Calu3 (cell line): ENCODE measurements around the gene SLC39A13. TPM values are rescaled to one million over a fixed set of nuclear protein-coding genes. Genes with fewer than 3 reads are reported as not detected.

ENCODE experiments used
- BruUV-seq: library from RNA; stranded (reverse); fragments of 400-500 nt; replicated peaks from 2 replicates; lab custom pipeline; 2021; lab: Mats Ljungman, UMichigan
- CTCF ChIA-PET: fragments of 300-600 bp; sonication (Branson Sonifier 250); formaldehyde crosslinking; loops from one replicate; lab custom pipeline; 2022; ENCODE audit warnings: antibody characterized with exemption; lab: Charles Lee
- DNase-seq: peaks from one replicate; pipeline ENCODE4 v3.0.0; 2022
- H3K27ac Mint-ChIP-seq: one replicate; pipeline ENCODE4 v1.8.0; 2022; ENCODE audit warnings: mixed read lengths; ENCODE audit not compliant: unreplicated experiment
- H3K27me3 Mint-ChIP-seq: one replicate; pipeline ENCODE4 v1.8.0; 2022; ENCODE audit warnings: mixed read lengths; ENCODE audit not compliant: unreplicated experiment
- H3K36me3 Mint-ChIP-seq: one replicate; pipeline ENCODE4 v1.8.0; 2022; ENCODE audit warnings: mild to moderate bottlenecking, moderate library complexity, mixed read lengths; ENCODE audit not compliant: insufficient read depth, unreplicated experiment
- H3K4me1 Mint-ChIP-seq: one replicate; pipeline ENCODE4 v1.8.0; 2022; ENCODE audit warnings: mild to moderate bottlenecking, low read depth, mixed read lengths; ENCODE audit not compliant: unreplicated experiment
- H3K4me3 Mint-ChIP-seq: one replicate; pipeline ENCODE4 v1.8.0; 2022; ENCODE audit warnings: mild to moderate bottlenecking, low read depth, moderate library complexity, mixed read lengths; ENCODE audit not compliant: unreplicated experiment
- H3K9me3 Mint-ChIP-seq: one replicate; pipeline ENCODE4 v1.8.0; 2022; ENCODE audit warnings: low read depth, mixed read lengths; ENCODE audit not compliant: unreplicated experiment
- intact Hi-C: fragments of 100-400 bp; cut with micrococcal nuclease; formaldehyde crosslinking; loops from one replicate; pipeline ENCODE4 v1.10.0; 2022; ENCODE audit not compliant: unreplicated experiment
- total RNA-seq: library from RNA; stranded (reverse); gene quantifications from 2 replicates; pipeline ENCODE4 v1.2.3, GENCODE V29; 2022
- TF ChIP-seq, protein P1 (sequence below): fragments of 200-600 bp; IDR thresholded peaks from one replicate; pipeline ENCODE4 v1.8.0; 2022; ENCODE audit warnings: antibody characterized with exemption; ENCODE audit not compliant: unreplicated experiment

Gene SLC39A13
- total RNA-seq, 1 experiment from 2014 or later, result 24.3 TPM

DNA sequence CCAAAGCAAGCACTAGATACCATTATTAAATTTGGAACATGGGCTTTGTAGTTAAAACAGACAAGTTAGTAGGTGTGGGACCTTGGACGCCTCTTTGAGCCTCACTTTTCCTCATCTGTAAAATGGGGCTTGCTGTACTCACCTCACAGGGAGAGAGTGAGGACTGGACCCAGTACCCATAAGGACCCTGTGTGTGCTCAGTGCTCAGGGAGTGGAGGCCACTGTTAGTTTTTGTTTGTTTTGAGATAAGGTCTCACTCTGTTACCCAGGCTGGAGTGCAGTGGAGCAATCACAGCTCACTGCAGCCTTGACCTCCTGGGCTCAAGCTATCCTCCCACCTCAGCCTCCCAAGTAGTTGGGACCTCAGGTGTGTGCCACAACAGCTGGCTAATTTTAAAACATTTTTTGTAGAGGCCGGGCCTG lies 31.7 kb downstream of the SLC39A13 start:
- intact Hi-C loops, result no loop called here
- CTCF ChIA-PET, result no interaction called here
- TF ChIP-seq, protein P1, sequence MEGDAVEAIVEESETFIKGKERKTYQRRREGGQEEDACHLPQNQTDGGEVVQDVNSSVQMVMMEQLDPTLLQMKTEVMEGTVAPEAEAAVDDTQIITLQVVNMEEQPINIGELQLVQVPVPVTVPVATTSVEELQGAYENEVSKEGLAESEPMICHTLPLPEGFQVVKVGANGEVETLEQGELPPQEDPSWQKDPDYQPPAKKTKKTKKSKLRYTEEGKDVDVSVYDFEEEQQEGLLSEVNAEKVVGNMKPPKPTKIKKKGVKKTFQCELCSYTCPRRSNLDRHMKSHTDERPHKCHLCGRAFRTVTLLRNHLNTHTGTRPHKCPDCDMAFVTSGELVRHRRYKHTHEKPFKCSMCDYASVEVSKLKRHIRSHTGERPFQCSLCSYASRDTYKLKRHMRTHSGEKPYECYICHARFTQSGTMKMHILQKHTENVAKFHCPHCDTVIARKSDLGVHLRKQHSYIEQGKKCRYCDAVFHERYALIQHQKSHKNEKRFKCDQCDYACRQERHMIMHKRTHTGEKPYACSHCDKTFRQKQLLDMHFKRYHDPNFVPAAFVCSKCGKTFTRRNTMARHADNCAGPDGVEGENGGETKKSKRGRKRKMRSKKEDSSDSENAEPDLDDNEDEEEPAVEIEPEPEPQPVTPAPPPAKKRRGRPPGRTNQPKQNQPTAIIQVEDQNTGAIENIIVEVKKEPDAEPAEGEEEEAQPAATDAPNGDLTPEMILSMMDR, result no peak

DNA sequence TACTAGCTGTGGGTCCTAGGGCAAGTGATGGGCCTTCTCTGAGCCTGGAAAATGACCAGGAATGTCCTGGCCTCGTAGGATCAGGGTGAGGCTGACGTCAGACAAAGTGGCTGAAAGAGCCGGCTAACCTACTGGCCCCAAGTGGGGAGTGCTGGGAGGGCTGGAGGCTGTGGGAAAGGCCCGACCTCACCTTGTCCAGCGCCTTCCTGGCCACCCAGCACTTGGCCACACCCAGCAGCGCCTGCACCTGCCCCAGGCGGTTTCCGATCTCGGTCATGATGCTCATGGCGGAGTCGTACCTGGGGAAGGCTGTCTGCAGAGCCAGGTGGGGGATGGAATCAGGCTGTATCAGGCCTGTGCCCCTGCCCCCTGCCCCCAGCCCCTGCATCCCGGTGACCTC lies 33.0 kb downstream of the SLC39A13 start:
- Mint-ChIP-seq H3K4me3 (no peak overlapping the region), H3K27me3 (no peaks in the 10 kb centered on the region), H3K36me3 (peaks cover 4% of the 10 kb centered on the region), H3K27ac (no peak overlapping the region), H3K9me3 (no peaks in the 10 kb centered on the region), H3K4me1 (no peaks in the 10 kb centered on the region)
- TF ChIP-seq, protein P1, result no peak
- no TSS peak for BruUV-seq
- CTCF ChIA-PET, result interaction anchor here (0.6 kb wide), 1 partner anchor 75 kb away, joined by 4 read pairs; no protein-coding TSS in a partner anchor
- intact Hi-C loops, result no loop called here
- no peak for DNase-seq

More for the DNA sequence above, 31.7 kb downstream of the SLC39A13 start:
- no TSS peak for BruUV-seq
- Mint-ChIP-seq H3K27me3 (no peaks in the 10 kb centered on the region), H3K9me3 (no peaks in the 10 kb centered on the region), H3K4me3 (no peak overlapping the region), H3K36me3 (no peaks in the 10 kb centered on the region), H3K4me1 (no peaks in the 10 kb centered on the region), H3K27ac (no peak overlapping the region)
- DNase-seq, result no peak

GRCh38 chr11:47442514-47442913 lies 34.1 kb downstream of the SLC39A13 start:
- intact Hi-C loops, result no loop called here
- CTCF ChIA-PET, result no interaction called here
- no TSS peak for BruUV-seq
- Mint-ChIP-seq H3K9me3 (no peaks in the 10 kb centered on the region), H3K4me3 (no peak overlapping the region), H3K27me3 (no peaks in the 10 kb centered on the region), H3K27ac (no peak overlapping the region), H3K36me3 (peaks cover 9% of the 10 kb centered on the region), H3K4me1 (no peaks in the 10 kb centered on the region)
- DNase-seq, result no peak
- TF ChIP-seq, protein P1, result no peak

DNA sequence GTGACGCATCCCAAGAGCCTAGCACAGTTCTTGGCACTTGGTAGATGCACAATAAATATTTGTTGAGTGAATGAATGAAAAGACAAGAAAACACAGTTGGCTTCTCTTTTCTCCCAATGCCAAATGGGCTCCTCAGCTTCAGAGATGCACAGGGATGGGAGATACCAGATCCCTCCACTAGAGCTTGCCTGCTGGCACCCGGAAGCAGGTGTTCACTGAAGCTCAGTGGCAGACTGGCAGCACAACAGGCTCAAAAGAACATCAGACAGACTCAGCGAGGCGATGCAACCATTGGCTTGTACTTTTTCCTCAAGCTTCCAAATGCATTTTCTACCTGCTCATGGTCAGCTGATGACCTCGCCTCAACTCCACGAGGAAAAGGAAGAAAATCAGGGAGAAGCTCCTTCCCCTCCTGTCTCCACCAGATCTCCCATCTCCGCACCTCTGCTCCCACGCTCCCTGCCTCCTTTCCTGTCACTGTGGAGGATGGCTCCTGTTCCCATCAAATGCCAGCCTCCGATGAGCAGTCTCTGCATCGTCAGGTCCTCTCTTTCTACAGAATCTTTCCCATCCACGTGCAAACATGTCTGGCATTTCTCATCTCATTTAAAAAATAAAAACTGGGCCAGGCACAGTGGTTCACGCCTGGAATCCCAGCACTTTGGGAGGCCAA lies 34.8 kb downstream of the SLC39A13 start:
- no peak for DNase-seq

More for the DNA sequence above, 34.8 kb downstream of the SLC39A13 start:
- no peaks in the 10 kb centered on the region for H3K4me1 Mint-ChIP-seq
- intact Hi-C loops, result no loop called here
- peaks cover 9% of the 10 kb centered on the region for H3K36me3 Mint-ChIP-seq
- BruUV-seq, result no TSS peak
- TF ChIP-seq, protein P1, result no peak
- no peaks in the 10 kb centered on the region for H3K9me3 Mint-ChIP-seq
- H3K4me3 Mint-ChIP-seq, result no peak overlapping the region
- H3K27ac Mint-ChIP-seq, result no peak overlapping the region
- no peaks in the 10 kb centered on the region for H3K27me3 Mint-ChIP-seq
- CTCF ChIA-PET, result no interaction called here
